Astrocyte of the cerebellum (primary cell): ENCODE results near the gene HECTD1.
"Not testable (repeated sequence)": the region's sequence is repeated elsewhere in the genome, so short reads cannot be mapped to it uniquely, and the experiment has no call there.

Experiments used
- DNase-seq: peaks from one replicate; pipeline ENCODE4 v3.0.0-alpha.2; 2011; ENCODE audit warnings: low read depth
- H3K4me3 ChIP-seq: 2 replicates; pipeline ENCODE4 v1.5.1; 2011; ENCODE audit warnings: mild to moderate bottlenecking, low read depth, low read length, moderate library complexity
- in situ Hi-C: cut with HindIII; loops from 2 replicates; pipeline ENCODE4 v1.10.0; 2017; ENCODE audit warnings: low sequenced_read_pairs
- TF ChIP-seq, protein P1 (sequence below): IDR thresholded peaks from 2 replicates; pipeline ENCODE4 v1.5.1; 2012; ENCODE audit warnings: low read length, low read depth, moderate library complexity, mild to moderate bottlenecking; ENCODE audit errors: missing control alignments

Gene HECTD1

DNA sequence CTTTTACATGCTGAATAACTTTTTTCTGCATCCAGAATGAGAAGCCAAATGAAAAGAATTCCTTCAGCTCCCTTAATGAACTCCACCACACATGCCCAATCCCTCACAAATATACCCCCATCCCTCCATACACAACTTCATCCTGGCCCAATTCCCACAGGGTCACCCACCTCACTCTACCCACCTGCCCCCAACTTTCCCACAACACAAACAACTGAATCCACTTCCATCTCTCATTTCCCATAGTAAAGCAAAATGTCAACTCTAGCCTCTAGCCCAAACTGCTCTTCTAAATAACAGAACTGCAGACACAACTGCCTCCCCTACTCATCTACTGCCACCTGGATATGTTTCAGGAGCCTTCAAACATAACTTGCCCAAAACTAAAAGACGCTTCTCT, 18.8 kb downstream of the HECTD1 start:
- no peak overlapping the region for H3K4me3 ChIP-seq
- TF ChIP-seq, protein P1, sequence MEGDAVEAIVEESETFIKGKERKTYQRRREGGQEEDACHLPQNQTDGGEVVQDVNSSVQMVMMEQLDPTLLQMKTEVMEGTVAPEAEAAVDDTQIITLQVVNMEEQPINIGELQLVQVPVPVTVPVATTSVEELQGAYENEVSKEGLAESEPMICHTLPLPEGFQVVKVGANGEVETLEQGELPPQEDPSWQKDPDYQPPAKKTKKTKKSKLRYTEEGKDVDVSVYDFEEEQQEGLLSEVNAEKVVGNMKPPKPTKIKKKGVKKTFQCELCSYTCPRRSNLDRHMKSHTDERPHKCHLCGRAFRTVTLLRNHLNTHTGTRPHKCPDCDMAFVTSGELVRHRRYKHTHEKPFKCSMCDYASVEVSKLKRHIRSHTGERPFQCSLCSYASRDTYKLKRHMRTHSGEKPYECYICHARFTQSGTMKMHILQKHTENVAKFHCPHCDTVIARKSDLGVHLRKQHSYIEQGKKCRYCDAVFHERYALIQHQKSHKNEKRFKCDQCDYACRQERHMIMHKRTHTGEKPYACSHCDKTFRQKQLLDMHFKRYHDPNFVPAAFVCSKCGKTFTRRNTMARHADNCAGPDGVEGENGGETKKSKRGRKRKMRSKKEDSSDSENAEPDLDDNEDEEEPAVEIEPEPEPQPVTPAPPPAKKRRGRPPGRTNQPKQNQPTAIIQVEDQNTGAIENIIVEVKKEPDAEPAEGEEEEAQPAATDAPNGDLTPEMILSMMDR: no peak
- in situ Hi-C loops: no loop called here
- no peak for DNase-seq

- in situ Hi-C loops, H3K4me3 ChIP-seq, DNase-seq: not testable (repeated sequence)
These were observed 25.6 kb downstream of the HECTD1 start for GRCh38 chr14:31182016-31182415.

DNA sequence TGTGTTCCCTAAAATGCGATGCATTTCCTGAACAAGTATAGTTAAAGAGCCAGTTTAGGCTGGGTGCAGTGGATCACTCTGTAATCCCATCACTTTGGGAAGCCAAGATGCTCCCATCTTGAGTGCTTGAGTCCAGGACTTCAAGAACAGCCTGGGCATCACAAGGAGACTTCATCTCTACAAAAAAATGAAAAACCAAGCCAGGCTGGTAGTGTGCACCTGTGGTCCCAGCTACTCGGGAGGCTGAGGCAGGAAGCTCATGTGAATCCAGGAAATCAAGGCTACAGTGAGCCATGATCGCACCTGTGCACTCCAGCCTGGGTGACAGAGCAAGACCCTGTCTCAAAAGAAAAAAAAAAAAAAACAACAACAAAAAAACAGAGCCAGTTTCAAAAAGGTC, 26.3 kb downstream of the HECTD1 start:
- in situ Hi-C loops: no loop called here
- no peak for DNase-seq
- TF ChIP-seq, protein P1: no peak
- H3K4me3 ChIP-seq: no peak overlapping the region

GRCh38 chr14:31180299-31181051, 27.1 kb downstream of the HECTD1 start:
- in situ Hi-C loops: no loop called here
- TF ChIP-seq, protein P1: no peak
- H3K4me3 ChIP-seq: no peak overlapping the region
- DNase-seq: no peak

DNA sequence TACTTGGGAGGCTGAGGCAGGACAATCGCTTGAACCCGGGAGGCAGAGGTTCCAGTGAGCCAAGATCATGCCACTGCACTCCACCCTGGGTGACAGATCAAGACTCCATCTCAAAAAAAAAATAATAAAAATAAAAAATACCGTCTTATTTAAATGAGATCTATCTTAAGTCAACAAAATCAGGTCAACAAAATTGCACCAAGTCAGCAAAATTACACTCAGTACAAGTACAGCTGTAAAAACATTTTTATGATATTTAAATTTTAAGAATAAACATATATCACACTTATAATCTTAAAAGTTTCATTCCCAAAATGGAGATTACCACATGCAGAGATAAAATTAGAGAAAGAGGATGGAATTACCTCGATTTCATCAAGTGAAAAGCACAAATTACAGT, 33.2 kb downstream of the HECTD1 start:
- H3K4me3 ChIP-seq: no peak overlapping the region
- DNase-seq: no peak
- TF ChIP-seq, protein P1: no peak
- in situ Hi-C loops: no loop called here

GRCh38 chr14:31173120-31173837, 34.3 kb downstream of the HECTD1 start:
- H3K4me3 ChIP-seq: no peak overlapping the region
- TF ChIP-seq, protein P1: no peak
- in situ Hi-C loops: no loop called here
- no peak for DNase-seq

DNA sequence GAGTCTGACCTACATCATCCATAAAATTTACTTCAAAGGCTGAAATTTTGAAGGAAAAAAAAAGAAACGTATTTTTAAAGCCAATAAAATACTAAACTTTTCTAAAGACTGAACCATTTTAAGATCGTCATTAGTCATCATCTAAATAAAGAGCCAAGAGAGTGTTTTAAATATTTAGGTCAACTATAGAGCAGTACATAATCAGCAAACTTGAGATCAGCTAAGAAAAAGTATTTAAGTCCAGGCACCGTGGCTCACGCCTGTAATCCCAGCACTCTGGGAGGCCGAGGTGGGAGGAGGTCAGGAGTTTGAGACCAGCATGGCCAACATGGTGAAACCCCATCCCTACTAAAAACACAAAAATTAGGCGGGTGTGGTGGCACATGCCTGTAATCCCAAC, 35.5 kb downstream of the HECTD1 start:
- no peak overlapping the region for H3K4me3 ChIP-seq
- in situ Hi-C loops: no loop called here
- no peak for DNase-seq
- TF ChIP-seq, protein P1: no peak
